Ureter (tissue), 1 donor: Measurements from ENCODE around the gene CYP2E1. TPM values are rescaled to one million over a fixed set of nuclear protein-coding genes. Genes with fewer than 3 reads are reported as not detected.
"Not testable (repeated sequence)": the region's sequence is repeated elsewhere in the genome, so short reads cannot be mapped to it uniquely, and the experiment has no call there.

Experiments used
- DNase-seq: peaks from one replicate; pipeline ENCODE4 v3.0.0-alpha.2; 2020; ENCODE audit warnings: low spot score
- total RNA-seq: library from RNA; stranded (reverse); gene quantifications from one replicate; pipeline ENCODE4 v1.2.4, GENCODE V29; 2023
- donor health status: DM: yes; HTN: yes; CAD: no.

The CYP2E1 gene
- 2.9 TPM for total RNA-seq

- no peak for DNase-seq
These were observed at the start of gene CYP2E1 for GRCh38 chr10:133526957-133527588. Gene CYP2E1, plus strand, starts transcription at chr10:133527363. Its CDS starts 33 bp downstream, at chr10:133527396.

- DNase-seq = no peak
These were observed 46.0 kb upstream of the CYP2E1 start for GRCh38 chr10:133481086-133481643.

GRCh38 chr10:133481657-133482056 is 45.5 kb upstream of the CYP2E1 start:
- no peak for DNase-seq

GRCh38 chr10:133484818-133485217 is 42.3 kb upstream of the CYP2E1 start:
- DNase-seq = no peak

GRCh38 chr10:133487085-133487484 is 40.1 kb upstream of the CYP2E1 start:
- DNase-seq = no peak

- no peak for DNase-seq
These were observed 38.8 kb upstream of the CYP2E1 start for GRCh38 chr10:133488354-133488753.

- no peak for DNase-seq
These were observed 37.2 kb upstream of the CYP2E1 start for GRCh38 chr10:133489816-133490588.

- DNase-seq = not testable (repeated sequence)
These were observed 33.6 kb upstream of the CYP2E1 start for GRCh38 chr10:133493562-133493961.

- not testable (repeated sequence) for DNase-seq
These were observed 29.8 kb upstream of the CYP2E1 start for GRCh38 chr10:133497363-133497762.

GRCh38 chr10:133499176-133499575 is 28.0 kb upstream of the CYP2E1 start:
- DNase-seq = not testable (repeated sequence)

- not testable (repeated sequence) for DNase-seq
These were observed 26.3 kb upstream of the CYP2E1 start for GRCh38 chr10:133500897-133501296.

GRCh38 chr10:133509700-133510099 is 17.5 kb upstream of the CYP2E1 start:
- DNase-seq = no peak

GRCh38 chr10:133511408-133511807 is 15.8 kb upstream of the CYP2E1 start:
- DNase-seq = no peak

GRCh38 chr10:133511907-133512528 is 15.1 kb upstream of the CYP2E1 start:
- DNase-seq = no peak

- DNase-seq = no peak
These were observed 11.7 kb upstream of the CYP2E1 start for GRCh38 chr10:133515471-133515870.

- no peak for DNase-seq
These were observed 11.1 kb upstream of the CYP2E1 start for GRCh38 chr10:133516057-133516456.

GRCh38 chr10:133518517-133518916 is 8.6 kb upstream of the CYP2E1 start:
- DNase-seq = not testable (repeated sequence)

- peak; percentile 85 for DNase-seq
These were observed 6.9 kb upstream of the CYP2E1 start for GRCh38 chr10:133520193-133520738.

- DNase-seq = no peak
These were observed 3.4 kb upstream of the CYP2E1 start for GRCh38 chr10:133523631-133524203.

GRCh38 chr10:133525444-133525843 is 1.7 kb upstream of the CYP2E1 start:
- no peak for DNase-seq

GRCh38 chr10:133527771-133528271 is 658 bp downstream of the CYP2E1 start:
- no peak for DNase-seq
